Measurements from ENCODE around the gene ANK2. TPM values are rescaled to one million over a fixed set of nuclear protein-coding genes. Genes with fewer than 3 reads are reported as not detected.
"Not testable (repeated sequence)": the region's sequence is repeated elsewhere in the genome, so short reads cannot be mapped to it uniquely, and the experiment has no call there.

Gene ANK2
- total RNA-seq, 1 donor from 2014 or later = 9.4 TPM

DNA sequence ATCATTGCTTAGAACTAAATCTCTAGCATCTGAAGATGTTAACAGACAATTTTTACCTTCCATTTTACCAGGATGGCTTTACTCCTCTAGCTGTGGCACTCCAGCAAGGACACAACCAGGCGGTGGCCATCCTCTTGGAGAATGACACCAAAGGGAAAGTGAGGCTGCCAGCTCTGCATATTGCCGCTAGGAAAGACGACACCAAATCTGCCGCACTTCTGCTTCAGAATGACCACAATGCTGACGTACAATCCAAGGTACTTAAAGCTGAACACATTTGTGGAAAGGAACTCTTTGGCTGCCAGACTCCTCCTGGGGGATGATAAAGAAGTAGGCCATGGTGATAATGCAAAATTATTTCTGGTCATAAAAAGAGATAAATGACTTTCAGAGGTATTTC, 187.5 kb downstream of the ANK2 start:
- Histone ChIP-seq H3K27ac (no peak overlapping the region), H3K36me3 (no peaks in the 10 kb centered on the region), H3K27me3 (no peaks in the 10 kb centered on the region), H3K4me3 (no peak overlapping the region), H3K9me3 (no peaks in the 10 kb centered on the region), H3K4me1 (no peaks in the 10 kb centered on the region)
- TF ChIP-seq, protein P1, sequence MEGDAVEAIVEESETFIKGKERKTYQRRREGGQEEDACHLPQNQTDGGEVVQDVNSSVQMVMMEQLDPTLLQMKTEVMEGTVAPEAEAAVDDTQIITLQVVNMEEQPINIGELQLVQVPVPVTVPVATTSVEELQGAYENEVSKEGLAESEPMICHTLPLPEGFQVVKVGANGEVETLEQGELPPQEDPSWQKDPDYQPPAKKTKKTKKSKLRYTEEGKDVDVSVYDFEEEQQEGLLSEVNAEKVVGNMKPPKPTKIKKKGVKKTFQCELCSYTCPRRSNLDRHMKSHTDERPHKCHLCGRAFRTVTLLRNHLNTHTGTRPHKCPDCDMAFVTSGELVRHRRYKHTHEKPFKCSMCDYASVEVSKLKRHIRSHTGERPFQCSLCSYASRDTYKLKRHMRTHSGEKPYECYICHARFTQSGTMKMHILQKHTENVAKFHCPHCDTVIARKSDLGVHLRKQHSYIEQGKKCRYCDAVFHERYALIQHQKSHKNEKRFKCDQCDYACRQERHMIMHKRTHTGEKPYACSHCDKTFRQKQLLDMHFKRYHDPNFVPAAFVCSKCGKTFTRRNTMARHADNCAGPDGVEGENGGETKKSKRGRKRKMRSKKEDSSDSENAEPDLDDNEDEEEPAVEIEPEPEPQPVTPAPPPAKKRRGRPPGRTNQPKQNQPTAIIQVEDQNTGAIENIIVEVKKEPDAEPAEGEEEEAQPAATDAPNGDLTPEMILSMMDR (IDR thresholded peaks at IDR 0.05) = no peak
- DNase-seq (ENCODE audit: low spot score in 2 of 2) = no peak
- intact Hi-C loops (cut with DNase I) = no loop called here

DNA sequence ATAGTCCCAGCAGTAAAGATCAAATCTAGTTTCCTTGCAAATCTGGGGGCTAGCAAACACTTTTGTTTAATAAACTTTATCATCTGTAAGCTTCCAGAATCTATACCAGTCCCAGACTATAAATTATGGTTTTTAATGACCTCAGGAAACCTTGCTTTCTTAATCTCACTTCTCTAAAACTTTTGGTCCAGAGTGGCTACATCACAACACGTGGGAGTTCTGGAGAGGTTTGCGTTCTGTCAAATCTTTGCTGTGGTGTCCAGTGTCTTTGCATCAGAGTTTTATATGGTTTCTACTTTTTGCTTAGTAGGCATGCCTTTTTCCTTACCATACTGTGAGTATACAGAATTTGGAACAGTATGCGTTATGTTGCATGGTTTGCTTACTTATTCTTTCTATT, 193.9 kb downstream of the ANK2 start:
- no peaks in the 10 kb centered on the region for H3K27me3 ChIP-seq
- DNase-seq (ENCODE audit: low spot score in 2 of 2) = no peak
- no peaks in the 10 kb centered on the region for H3K9me3 ChIP-seq
- no peak overlapping the region for H3K27ac ChIP-seq
- H3K36me3 ChIP-seq = no peaks in the 10 kb centered on the region
- TF ChIP-seq, protein P1 (IDR thresholded peaks at IDR 0.05) = no peak
- no peaks in the 10 kb centered on the region for H3K4me1 ChIP-seq
- intact Hi-C loops (cut with DNase I) = no loop called here
- no peak overlapping the region for H3K4me3 ChIP-seq

DNA sequence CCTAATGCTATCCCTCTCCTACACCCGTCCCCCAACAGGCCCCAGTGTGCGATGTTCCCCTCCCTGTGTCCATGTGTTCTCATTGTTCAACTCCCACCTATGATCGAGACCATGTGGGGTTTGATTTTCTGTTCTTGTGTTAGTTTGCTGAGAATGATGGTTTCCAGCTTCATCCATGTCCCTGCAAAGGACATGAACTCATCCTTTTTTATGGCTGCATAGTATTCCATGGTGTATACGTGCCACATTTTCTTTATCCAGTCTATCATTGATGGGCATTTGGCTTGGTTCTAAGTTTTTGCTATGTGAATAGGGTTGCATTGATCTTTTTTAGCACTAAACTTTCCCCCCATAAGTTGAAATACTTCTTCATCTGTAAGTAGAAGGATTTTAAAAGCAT, 195.3 kb downstream of the ANK2 start:
- DNase-seq (ENCODE audit: low spot score in 2 of 2); H3K27ac ChIP-seq; H3K27me3 ChIP-seq; H3K9me3 ChIP-seq; H3K4me1 ChIP-seq; intact Hi-C loops (cut with DNase I); H3K36me3 ChIP-seq; H3K4me3 ChIP-seq: not testable (repeated sequence)

DNA sequence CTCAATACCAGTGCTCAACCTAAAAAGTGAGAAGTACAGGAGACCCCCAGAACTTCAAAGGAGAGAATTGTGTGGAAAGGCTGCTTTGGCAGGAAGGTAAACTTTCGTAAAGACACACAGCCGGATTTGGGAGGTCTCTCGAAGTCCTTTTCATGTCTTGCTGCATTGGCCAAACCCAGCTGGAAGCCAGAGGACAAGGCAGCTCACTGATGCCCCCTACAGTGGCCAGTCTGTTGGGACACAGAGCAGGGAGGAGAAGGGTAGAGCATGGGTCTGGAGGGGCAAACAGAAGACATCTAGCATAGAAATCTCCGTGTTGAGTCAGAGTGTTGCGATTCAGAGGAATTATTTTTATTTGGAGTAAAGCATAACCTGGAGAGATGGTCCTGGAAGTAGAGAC, 198.9 kb downstream of the ANK2 start:
- intact Hi-C loops (cut with DNase I) = no loop called here
- no peak overlapping the region for H3K4me3 ChIP-seq
- no peak for DNase-seq (ENCODE audit: low spot score in 2 of 2)

DNA sequence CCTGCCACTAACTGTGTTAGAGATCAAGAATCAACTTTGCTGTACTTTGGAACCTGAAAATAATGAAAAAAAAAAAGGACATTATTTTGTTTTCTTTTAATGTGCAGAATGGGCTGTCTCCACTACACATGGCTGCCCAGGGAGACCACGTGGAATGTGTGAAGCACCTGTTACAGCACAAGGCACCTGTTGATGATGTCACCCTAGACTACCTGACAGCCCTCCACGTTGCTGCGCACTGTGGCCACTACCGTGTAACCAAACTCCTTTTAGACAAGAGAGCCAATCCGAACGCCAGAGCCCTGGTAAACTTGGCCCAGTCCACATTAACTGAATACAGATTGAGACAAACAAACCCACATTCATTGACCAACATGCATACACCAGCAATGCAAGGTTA, 206.2 kb downstream of the ANK2 start:
- Histone ChIP-seq H3K9me3 (no peaks in the 10 kb centered on the region), H3K27ac (no peak overlapping the region), H3K27me3 (no peaks in the 10 kb centered on the region), H3K36me3 (no peaks in the 10 kb centered on the region), H3K4me1 (no peaks in the 10 kb centered on the region), H3K4me3 (no peak overlapping the region)
- TF ChIP-seq, protein P1 (IDR thresholded peaks at IDR 0.05) = no peak
- intact Hi-C loops (cut with DNase I) = no loop called here
- no peak for DNase-seq (ENCODE audit: low spot score in 2 of 2)

More for the DNA sequence above, 198.9 kb downstream of the ANK2 start:
- TF ChIP-seq, protein P1 (IDR thresholded peaks at IDR 0.05) = no peak
- Histone ChIP-seq H3K27me3 (no peaks in the 10 kb centered on the region), H3K9me3 (no peaks in the 10 kb centered on the region), H3K36me3 (no peaks in the 10 kb centered on the region), H3K27ac (no peak overlapping the region), H3K4me1 (no peaks in the 10 kb centered on the region)

- H3K36me3 ChIP-seq = no peaks in the 10 kb centered on the region
- TF ChIP-seq, protein P1 (IDR thresholded peaks at IDR 0.05) = no peak
- intact Hi-C loops (cut with DNase I) = no loop called here
- no peak overlapping the region for H3K4me3 ChIP-seq
- no peak overlapping the region for H3K27ac ChIP-seq
- no peak for DNase-seq (ENCODE audit: low spot score in 2 of 2)
- H3K4me1 ChIP-seq = no peaks in the 10 kb centered on the region
- H3K9me3 ChIP-seq = no peaks in the 10 kb centered on the region
- no peaks in the 10 kb centered on the region for H3K27me3 ChIP-seq
These were observed 207.5 kb downstream of the ANK2 start for GRCh38 chr4:113256946-113257345.
